ENCODE results near the gene METTL16.
A peak's percentile ranks its signal among the peaks of the same experiment; 100 is the strongest.
"Not testable (repeated sequence)": the region's sequence is repeated elsewhere in the genome, so short reads cannot be mapped to it uniquely, and the experiment has no call there.

The METTL16 gene

GRCh38 chr17:2502871-2503580 is 8.7 kb downstream of the METTL16 start:
- no peak for DNase-seq (ENCODE audit: low read depth, low spot score)

DNA sequence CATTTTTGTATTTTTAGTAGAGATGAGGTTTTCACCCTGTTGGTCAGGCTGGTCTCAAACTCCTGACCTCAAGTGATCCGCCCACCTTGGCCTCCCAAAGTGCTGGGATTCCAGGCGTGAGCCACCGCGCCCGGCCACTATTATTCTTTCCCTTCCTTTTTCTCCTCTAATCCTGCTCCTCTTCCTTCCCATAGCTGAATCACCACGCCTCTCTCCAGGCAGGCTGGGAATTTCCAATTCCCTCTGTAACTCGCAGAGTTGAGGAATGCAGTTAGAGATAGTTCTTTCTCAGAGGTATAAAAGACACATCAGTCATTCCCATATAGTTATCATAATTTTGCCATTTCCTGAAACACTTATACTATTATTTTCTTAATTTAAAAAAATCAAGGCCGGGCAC is 11.2 kb downstream of the METTL16 start:
- DNase-seq (ENCODE audit: low read depth, low spot score), result peak; percentile 28

- DNase-seq (ENCODE audit: low read depth, low spot score), result not testable (repeated sequence)
These were observed 22.4 kb downstream of the METTL16 start for GRCh38 chr17:2489286-2489685.

- no peak for DNase-seq (ENCODE audit: low read depth, low spot score)
These were observed 24.4 kb downstream of the METTL16 start for GRCh38 chr17:2487306-2487705.

DNA sequence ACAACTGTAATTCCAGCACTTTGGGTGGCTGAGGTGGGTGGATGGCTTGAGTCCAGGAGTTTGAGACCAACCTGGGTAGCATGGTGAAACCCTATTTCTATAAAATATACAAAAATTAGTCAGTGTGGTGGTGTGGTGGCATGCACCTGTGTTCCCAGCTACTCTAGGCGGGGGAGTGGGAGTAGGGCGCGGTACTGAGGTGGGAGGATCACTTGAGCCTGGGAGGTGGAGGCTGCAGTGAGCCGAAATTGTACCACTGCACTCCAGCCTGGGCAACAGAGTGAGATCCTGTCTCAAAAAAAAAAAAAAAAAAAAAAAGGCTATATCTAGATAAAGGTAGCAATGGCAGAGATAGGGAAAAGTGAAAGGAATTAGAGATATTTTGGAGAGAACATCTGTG is 25.0 kb downstream of the METTL16 start:
- not testable (repeated sequence) for DNase-seq (ENCODE audit: low read depth, low spot score)

DNA sequence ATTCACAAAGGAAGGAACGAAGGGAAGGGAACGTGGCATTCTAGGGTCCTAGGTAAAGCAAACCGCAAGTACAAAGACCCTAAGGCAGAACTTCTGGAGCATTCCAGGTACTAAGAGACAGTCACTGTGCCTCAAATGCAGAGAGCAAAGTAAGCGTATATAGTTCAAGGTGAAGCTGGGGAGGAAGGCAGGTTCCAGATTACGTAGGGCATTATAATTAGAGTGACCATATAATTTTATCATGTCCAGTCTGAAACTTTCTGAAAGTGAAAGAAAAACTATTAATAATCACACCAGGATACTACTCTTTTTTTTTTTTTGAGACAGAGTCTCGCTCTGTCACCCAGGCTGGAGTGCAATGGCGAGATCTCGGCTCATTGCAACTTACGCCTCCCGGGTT is 25.7 kb downstream of the METTL16 start:
- no peak for DNase-seq (ENCODE audit: low read depth, low spot score)

- no peak for DNase-seq (ENCODE audit: low read depth, low spot score)
These were observed 26.1 kb downstream of the METTL16 start for GRCh38 chr17:2485543-2485942.

- DNase-seq (ENCODE audit: low read depth, low spot score), result peak; percentile 7
These were observed 26.8 kb downstream of the METTL16 start for GRCh38 chr17:2484876-2485275.

DNA sequence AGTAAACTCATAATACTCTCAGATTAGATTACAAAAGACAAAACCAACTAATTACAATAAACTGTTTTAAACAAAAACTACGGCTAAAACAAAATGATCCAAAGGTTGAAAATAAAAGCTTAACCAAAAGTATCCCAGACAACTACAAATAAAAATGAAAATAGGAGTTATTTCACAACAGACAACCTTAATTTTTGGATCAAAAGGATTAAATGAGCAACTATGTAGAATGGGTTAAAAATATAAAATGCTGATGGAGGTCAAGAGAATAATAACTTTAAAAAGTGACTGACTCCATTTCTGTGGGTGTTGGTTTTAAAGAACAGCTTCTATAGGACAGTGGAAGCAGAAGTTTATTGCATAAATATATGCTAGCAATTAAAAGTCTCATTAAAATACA is 28.6 kb downstream of the METTL16 start:
- no peak for DNase-seq (ENCODE audit: low read depth, low spot score)

GRCh38 chr17:2482218-2482617 is 29.5 kb downstream of the METTL16 start:
- no peak for DNase-seq (ENCODE audit: low read depth, low spot score)

DNA sequence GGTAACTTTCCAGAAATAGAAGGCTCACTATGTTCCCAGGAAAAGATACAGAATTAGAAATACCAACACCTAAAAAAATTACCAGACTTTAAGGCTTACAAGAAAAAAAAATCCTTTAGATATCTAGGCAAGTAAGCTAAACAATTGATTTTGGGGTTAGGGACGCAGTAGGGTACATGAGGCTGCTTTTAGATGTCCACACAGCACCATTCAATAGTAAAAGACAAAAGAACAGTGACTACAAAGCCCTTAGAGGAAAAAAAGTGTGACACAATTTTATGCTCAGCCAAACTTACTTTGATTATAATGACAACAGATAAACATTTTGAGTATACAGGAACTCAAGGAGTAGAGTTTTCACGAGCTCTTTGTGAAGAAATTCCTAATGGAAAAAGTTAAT is 29.9 kb downstream of the METTL16 start:
- no peak for DNase-seq (ENCODE audit: low read depth, low spot score)

- no peak for DNase-seq (ENCODE audit: low read depth, low spot score)
These were observed 33.2 kb downstream of the METTL16 start for GRCh38 chr17:2478458-2478857.

DNA sequence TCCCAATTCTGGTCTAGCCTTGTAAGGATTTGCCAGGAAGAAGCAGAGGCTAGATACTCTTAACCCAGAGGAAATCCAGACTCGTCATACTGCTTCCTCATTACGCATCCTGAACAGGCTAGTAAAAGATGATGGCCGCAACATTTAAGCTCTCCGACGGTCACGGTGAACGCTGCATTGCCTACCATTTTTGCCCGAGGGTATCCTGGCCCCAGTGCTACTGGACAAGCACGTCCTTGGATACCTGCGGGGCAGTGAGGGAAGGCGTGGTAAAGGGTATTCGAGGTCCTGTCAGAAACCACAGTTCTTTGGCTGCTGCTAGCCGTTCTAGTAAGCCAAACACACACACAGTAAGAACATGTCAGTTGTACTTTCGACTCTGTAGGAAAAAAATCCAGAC is 36.6 kb downstream of the METTL16 start:
- DNase-seq (ENCODE audit: low read depth, low spot score), result no peak

- no peak for DNase-seq (ENCODE audit: low read depth, low spot score)
These were observed 37.3 kb downstream of the METTL16 start for GRCh38 chr17:2474371-2474770.

GRCh38 chr17:2468270-2468669 is 43.4 kb downstream of the METTL16 start:
- DNase-seq (ENCODE audit: low read depth, low spot score), result peak; percentile 65

DNA sequence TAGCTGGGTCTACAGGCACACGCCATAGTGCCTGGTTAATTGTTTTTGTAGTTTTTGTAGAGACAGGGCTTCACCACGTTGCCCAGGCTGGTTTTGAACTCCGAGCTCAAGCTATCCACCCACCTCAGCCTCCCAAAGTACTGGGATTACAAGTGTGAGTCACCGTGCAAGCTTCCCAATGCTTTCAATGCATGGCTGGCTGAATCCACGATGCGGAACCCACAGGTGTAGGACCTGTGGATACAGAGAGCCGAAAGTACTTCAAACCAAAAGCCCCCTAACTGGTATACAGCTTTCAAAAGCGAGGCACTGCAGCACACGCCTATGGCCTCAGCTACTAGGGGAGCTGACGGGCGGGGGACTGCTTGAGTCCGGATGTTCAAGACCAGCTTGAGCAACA is 44.8 kb downstream of the METTL16 start:
- DNase-seq (ENCODE audit: low read depth, low spot score), result no peak

- no peak for DNase-seq (ENCODE audit: low read depth, low spot score)
These were observed 49.2 kb downstream of the METTL16 start for GRCh38 chr17:2462481-2462880.

- no peak for DNase-seq (ENCODE audit: low read depth, low spot score)
These were observed 51.8 kb downstream of the METTL16 start for GRCh38 chr17:2459917-2460271.

GRCh38 chr17:2457913-2458312 is 53.8 kb downstream of the METTL16 start:
- DNase-seq (ENCODE audit: low read depth, low spot score), result no peak

- DNase-seq (ENCODE audit: low read depth, low spot score), result no peak
These were observed 55.2 kb downstream of the METTL16 start for GRCh38 chr17:2456475-2456874.

GRCh38 chr17:2455956-2456355 is 55.7 kb downstream of the METTL16 start:
- DNase-seq (ENCODE audit: low read depth, low spot score), result no peak

DNA sequence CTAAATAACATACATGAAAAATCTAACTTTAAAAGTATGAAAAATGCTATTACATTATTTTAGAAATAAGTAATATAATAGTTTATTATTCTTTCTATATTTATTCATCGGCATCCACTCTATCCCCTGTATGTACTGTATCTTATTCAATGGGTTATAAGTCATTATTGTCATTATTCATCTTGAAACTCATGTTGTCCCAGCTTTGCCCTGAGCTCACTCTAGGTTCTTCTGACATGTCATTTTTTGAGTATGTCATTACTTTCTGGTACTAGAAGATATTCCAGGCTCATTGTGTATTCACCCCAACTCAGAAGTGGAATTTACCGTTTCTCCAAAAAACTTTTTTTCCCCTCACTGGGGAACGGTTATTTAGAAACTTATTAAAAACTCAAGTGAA is 57.8 kb downstream of the METTL16 start:
- DNase-seq (ENCODE audit: low read depth, low spot score), result no peak

- DNase-seq (ENCODE audit: low read depth, low spot score), result no peak
These were observed 58.4 kb downstream of the METTL16 start for GRCh38 chr17:2453325-2453724.

GRCh38 chr17:2452216-2452750 is 59.4 kb downstream of the METTL16 start:
- no peak for DNase-seq (ENCODE audit: low read depth, low spot score)
